Measurements from ENCODE around the gene ROM1. TPM values are rescaled to one million over a fixed set of nuclear protein-coding genes. Genes with fewer than 3 reads are reported as not detected.

Gene ROM1
- polyA plus RNA-seq, 2 of the 4 experiments (the other 2 are of a cell fraction), result 0.92 to 2.8 TPM

DNA sequence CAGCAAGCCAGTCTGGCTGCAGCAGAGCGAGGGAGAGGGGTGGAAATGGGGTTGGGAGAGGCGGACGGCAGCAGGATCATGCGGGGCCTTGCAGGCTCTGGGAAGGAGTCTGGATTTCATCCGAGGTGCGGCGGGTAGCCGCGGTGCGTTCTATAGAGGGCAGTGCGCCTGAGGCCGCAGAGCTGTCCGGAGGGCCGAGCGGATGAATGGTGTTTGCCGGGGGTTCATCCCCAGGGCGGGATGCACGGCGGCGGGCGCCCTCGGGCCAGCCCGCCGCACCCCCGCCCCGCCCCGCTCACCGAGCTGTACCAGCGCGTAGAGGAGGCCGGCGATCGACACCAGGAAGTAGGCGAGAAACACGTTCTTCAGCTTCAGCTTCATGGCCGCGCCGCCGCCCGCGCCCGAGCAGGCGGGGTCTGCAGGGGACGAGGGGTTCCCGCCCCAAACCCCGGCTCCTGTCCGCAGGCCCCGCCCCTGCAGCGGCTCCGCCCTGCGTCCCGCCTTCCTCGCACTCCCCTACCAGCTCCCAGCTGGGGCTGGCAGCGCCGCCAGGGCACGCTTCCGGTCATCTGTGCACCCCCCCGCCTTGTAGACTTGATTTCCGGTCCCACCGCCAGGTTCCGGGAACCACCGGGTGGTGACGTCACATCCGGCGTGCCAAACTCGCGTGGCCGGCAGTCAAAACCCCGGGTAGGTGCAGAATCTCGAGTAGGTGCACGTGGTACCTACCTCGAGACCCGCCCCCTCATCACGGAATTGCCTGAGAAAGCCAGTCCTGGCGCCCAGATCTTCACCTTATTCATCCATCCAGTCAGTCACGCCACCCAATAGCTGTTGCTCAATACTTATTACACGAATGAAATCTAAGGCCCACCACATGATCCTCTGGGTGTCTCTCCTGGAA lies 8.8 kb downstream of the ROM1 start, which contains the start of gene B3GAT3 (continued):
- TF ChIP-seq, protein P1, sequence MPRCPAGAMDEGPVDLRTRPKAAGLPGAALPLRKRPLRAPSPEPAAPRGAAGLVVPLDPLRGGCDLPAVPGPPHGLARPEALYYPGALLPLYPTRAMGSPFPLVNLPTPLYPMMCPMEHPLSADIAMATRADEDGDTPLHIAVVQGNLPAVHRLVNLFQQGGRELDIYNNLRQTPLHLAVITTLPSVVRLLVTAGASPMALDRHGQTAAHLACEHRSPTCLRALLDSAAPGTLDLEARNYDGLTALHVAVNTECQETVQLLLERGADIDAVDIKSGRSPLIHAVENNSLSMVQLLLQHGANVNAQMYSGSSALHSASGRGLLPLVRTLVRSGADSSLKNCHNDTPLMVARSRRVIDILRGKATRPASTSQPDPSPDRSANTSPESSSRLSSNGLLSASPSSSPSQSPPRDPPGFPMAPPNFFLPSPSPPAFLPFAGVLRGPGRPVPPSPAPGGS (IDR thresholded peaks at IDR 0.05), result peak; percentile 89
- no peak for TF ChIP-seq ESRRA (IDR thresholded peaks at IDR 0.05; ENCODE audit: borderline replicate concordance, low read length)
- peak; percentile 85 for TF ChIP-seq PBX3 (IDR thresholded peaks at IDR 0.05)
- TF ChIP-seq ZNF302 (CRISPR knock-in tag; IDR thresholded peaks at IDR 0.05), result no peak
- TF ChIP-seq ZC3H11A (IDR thresholded peaks at IDR 0.05), result no peak
- no peak for TF ChIP-seq HDAC2 (IDR thresholded peaks at IDR 0.05)
- TF ChIP-seq SMC3 (IDR thresholded peaks at IDR 0.05), result no peak
- no peak for TF ChIP-seq NFE2L2 (conservative IDR thresholded peaks at IDR 0.05; ENCODE audit: low read length)
- TF ChIP-seq ATOH8 (CRISPR knock-in tag; IDR thresholded peaks at IDR 0.05; ENCODE audit: low read depth), result peak; percentile 53; the same call in 1 of the 2 replicates
- TF ChIP-seq CBX8 (IDR thresholded peaks at IDR 0.05), result no peak
- TF ChIP-seq ZSCAN20 (CRISPR knock-in tag; IDR thresholded peaks at IDR 0.05), result no peak
- no peak for TF ChIP-seq RCOR1 (IDR thresholded peaks at IDR 0.05; ENCODE audit: low read depth, low read length)
- no peak for TF ChIP-seq RNF2 (IDR thresholded peaks at IDR 0.05; ENCODE audit: borderline replicate concordance, low read depth)
- TF ChIP-seq POLR2AphosphoS2 (conservative IDR thresholded peaks at IDR 0.05; ENCODE audit: low read length), result 0 out of 2 replicates have a peak, but pooled peaks have one; percentile 36
- TF ChIP-seq, protein P2, sequence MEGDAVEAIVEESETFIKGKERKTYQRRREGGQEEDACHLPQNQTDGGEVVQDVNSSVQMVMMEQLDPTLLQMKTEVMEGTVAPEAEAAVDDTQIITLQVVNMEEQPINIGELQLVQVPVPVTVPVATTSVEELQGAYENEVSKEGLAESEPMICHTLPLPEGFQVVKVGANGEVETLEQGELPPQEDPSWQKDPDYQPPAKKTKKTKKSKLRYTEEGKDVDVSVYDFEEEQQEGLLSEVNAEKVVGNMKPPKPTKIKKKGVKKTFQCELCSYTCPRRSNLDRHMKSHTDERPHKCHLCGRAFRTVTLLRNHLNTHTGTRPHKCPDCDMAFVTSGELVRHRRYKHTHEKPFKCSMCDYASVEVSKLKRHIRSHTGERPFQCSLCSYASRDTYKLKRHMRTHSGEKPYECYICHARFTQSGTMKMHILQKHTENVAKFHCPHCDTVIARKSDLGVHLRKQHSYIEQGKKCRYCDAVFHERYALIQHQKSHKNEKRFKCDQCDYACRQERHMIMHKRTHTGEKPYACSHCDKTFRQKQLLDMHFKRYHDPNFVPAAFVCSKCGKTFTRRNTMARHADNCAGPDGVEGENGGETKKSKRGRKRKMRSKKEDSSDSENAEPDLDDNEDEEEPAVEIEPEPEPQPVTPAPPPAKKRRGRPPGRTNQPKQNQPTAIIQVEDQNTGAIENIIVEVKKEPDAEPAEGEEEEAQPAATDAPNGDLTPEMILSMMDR (IDR thresholded peaks at IDR 0.05), result 0 out of 3 replicates have a peak, but pooled peaks have one; percentile 6
- TF ChIP-seq FOSB (CRISPR knock-in tag; IDR thresholded peaks at IDR 0.05), result no peak
- no peak for TF ChIP-seq RARB (CRISPR knock-in tag; IDR thresholded peaks at IDR 0.05)
- TF ChIP-seq JUNB (IDR thresholded peaks at IDR 0.05), result no peak
- TF ChIP-seq CBX2 (IDR thresholded peaks at IDR 0.05; ENCODE audit: borderline replicate concordance, low read depth), result no peak
- TF ChIP-seq HES2 (IDR thresholded peaks at IDR 0.05), result no peak
- TF ChIP-seq BHLHE40 (IDR thresholded peaks at IDR 0.05; ENCODE audit: low read depth, low read length), result no peak
- TF ChIP-seq FOXS1 (CRISPR knock-in tag; IDR thresholded peaks at IDR 0.05), result peak; percentile 70; the same call in 1 of the 2 replicates
- no peak for TF ChIP-seq MAZ (IDR thresholded peaks at IDR 0.05; ENCODE audit: borderline replicate concordance, low read depth, low read length)
- TF ChIP-seq MYC (IDR thresholded peaks at IDR 0.05; ENCODE audit: borderline replicate concordance, low read length), result no peak; the same call in 1 of the 2 replicates
- TF ChIP-seq KDM5A (IDR thresholded peaks at IDR 0.05), result no peak
- peak; percentile 81 for TF ChIP-seq USF2 (IDR thresholded peaks at IDR 0.05)
- TF ChIP-seq KDM1A (IDR thresholded peaks at IDR 0.05; ENCODE audit: low read depth), result no peak
- TF ChIP-seq MAFK (IDR thresholded peaks at IDR 0.05; ENCODE audit: partially characterized antibody), result no peak
- no peak for TF ChIP-seq CHD4 (IDR thresholded peaks at IDR 0.05; ENCODE audit: borderline replicate concordance)
- TF ChIP-seq, protein P3, sequence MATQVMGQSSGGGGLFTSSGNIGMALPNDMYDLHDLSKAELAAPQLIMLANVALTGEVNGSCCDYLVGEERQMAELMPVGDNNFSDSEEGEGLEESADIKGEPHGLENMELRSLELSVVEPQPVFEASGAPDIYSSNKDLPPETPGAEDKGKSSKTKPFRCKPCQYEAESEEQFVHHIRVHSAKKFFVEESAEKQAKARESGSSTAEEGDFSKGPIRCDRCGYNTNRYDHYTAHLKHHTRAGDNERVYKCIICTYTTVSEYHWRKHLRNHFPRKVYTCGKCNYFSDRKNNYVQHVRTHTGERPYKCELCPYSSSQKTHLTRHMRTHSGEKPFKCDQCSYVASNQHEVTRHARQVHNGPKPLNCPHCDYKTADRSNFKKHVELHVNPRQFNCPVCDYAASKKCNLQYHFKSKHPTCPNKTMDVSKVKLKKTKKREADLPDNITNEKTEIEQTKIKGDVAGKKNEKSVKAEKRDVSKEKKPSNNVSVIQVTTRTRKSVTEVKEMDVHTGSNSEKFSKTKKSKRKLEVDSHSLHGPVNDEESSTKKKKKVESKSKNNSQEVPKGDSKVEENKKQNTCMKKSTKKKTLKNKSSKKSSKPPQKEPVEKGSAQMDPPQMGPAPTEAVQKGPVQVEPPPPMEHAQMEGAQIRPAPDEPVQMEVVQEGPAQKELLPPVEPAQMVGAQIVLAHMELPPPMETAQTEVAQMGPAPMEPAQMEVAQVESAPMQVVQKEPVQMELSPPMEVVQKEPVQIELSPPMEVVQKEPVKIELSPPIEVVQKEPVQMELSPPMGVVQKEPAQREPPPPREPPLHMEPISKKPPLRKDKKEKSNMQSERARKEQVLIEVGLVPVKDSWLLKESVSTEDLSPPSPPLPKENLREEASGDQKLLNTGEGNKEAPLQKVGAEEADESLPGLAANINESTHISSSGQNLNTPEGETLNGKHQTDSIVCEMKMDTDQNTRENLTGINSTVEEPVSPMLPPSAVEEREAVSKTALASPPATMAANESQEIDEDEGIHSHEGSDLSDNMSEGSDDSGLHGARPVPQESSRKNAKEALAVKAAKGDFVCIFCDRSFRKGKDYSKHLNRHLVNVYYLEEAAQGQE (IDR thresholded peaks at IDR 0.05), result peak; percentile 42; the same call in 1 of the 2 replicates
- peak; percentile 80 for TF ChIP-seq POLR2A (IDR thresholded peaks at IDR 0.05; ENCODE audit: low read length)
- no peak for TF ChIP-seq EP300 (IDR thresholded peaks at IDR 0.05)
- TF ChIP-seq NPAS2 (CRISPR knock-in tag; IDR thresholded peaks at IDR 0.05; ENCODE audit: borderline replicate concordance), result no peak
